Prostate gland (tissue), 2 donors: Measurements from ENCODE around the gene AKR1A1. TPM values are rescaled to one million over a fixed set of nuclear protein-coding genes. Genes with fewer than 3 reads are reported as not detected.
"Not testable (repeated sequence)": the region's sequence is repeated elsewhere in the genome, so short reads cannot be mapped to it uniquely, and the experiment has no call there.

Experiments
- DNase-seq: peaks from one replicate; pipeline ENCODE4 v3.0.0-alpha.2; 2019; ENCODE audit warnings: low spot score
- H3K27ac ChIP-seq, 2 donors: fragments of 200-600 bp; sonication (generic); 2 replicates each; pipeline ENCODE4 v1.5.1; 2017 to 2019
- H3K27me3 ChIP-seq: fragments of 200-600 bp; sonication (generic); replicated peaks from 2 replicates; pipeline ENCODE4 v1.5.1; 2019; ENCODE audit not compliant: insufficient read depth
- H3K36me3 ChIP-seq, 2 donors: fragments of 200-600 bp; sonication (generic); 1 replicate in 1 of 2; 2 replicates in 1 of 2; pipeline versions ENCODE4 v1.5.1 to v1.8.1; 2017 to 2019
- H3K4me1 ChIP-seq: fragments of 200-600 bp; sonication (generic); replicated peaks from 2 replicates; pipeline ENCODE4 v1.5.1; 2019
- H3K4me3 ChIP-seq, 2 donors: fragments of 200-600 bp; sonication (generic); 2 replicates each; pipeline ENCODE4 v1.5.1; 2017 to 2019
- H3K9me3 ChIP-seq: fragments of 200-600 bp; sonication (generic); 2 replicates; pipeline ENCODE4 v1.5.1; 2017
- CTCF ChIP-seq, 4 experiments: fragments of 200-600 bp in 2 of 4; fragments of 450-650 bp in 2 of 4; sonication (generic) in 2 of 4; IDR thresholded peaks; 1 replicate in 3 of 4; 2 replicates in 1 of 4; pipeline ENCODE4 v1.5.1; 2016 to 2019; ENCODE audit warnings: antibody characterized with exemption in 4 of 4, mild to moderate bottlenecking in 2 of 4, moderate library complexity in 2 of 4
- POLR2A ChIP-seq: fragments of 450-650 bp; IDR thresholded peaks from one replicate; pipeline ENCODE4 v1.6.1; 2016; ENCODE audit warnings: antibody characterized with exemption, mild to moderate bottlenecking
- POLR2AphosphoS5 ChIP-seq: sonication (generic); formaldehyde crosslinking; IDR thresholded peaks from one replicate; pipeline ENCODE4 v1.6.1; 2017; ENCODE audit warnings: antibody characterized with exemption
- WGBS: methylation state at CpG from one replicate; pipeline ENCODE4 v1.1.5; 2018; 5-methylcytosine and 5-hydroxymethylcytosine counted together
- intact Hi-C: fragments of 100-400 bp; cut with DNase I; formaldehyde crosslinking; loops from one replicate; pipeline ENCODE4 v1.14.2; 2022
- total RNA-seq, 2 donors: library from RNA; depleted of rRNA; stranded (reverse); fragments of >200 nt; gene quantifications; one replicate each; pipeline ENCODE4 v1.1.0, GENCODE V29; 2016

AKR1A1 gene
- total RNA-seq, 2 donors from 2014 or later: 49.7 to 132 TPM

GRCh38 chr1:45586769-45587168 is 36.1 kb downstream of the AKR1A1 start:
- intact Hi-C loops: no loop called here
- no peak overlapping the region for H3K27ac ChIP-seq
- H3K36me3 ChIP-seq: no peaks in the 10 kb centered on the region
- no peaks in the 10 kb centered on the region for H3K27me3 ChIP-seq
- DNase-seq: no peak
- no peaks in the 10 kb centered on the region for H3K9me3 ChIP-seq
- peaks cover 10% of the 10 kb centered on the region for H3K4me1 ChIP-seq
- 70% methylated on average over 4 of the region's 4 CpGs for WGBS
- TF ChIP-seq POLR2A (no peak), POLR2AphosphoS5 (no peak), CTCF (IDR thresholded peaks at IDR 0.05) (no peak)
- H3K4me3 ChIP-seq: no peak overlapping the region

- intact Hi-C loops: no loop called here
Measured at GRCh38 chr1:45589861-45590260, 39.2 kb downstream of the AKR1A1 start.

GRCh38 chr1:45594412-45594811 is 43.8 kb downstream of the AKR1A1 start:
- WGBS: 87% methylated on average over 4 of the region's 4 CpGs
- no peak overlapping the region for H3K27ac ChIP-seq
- H3K4me3 ChIP-seq: no peak overlapping the region
- no peaks in the 10 kb centered on the region for H3K36me3 ChIP-seq
- H3K9me3 ChIP-seq: no peaks in the 10 kb centered on the region
- no peaks in the 10 kb centered on the region for H3K27me3 ChIP-seq
- TF ChIP-seq POLR2AphosphoS5 (no peak), POLR2A (no peak), CTCF (IDR thresholded peaks at IDR 0.05) (no peak)
- H3K4me1 ChIP-seq: no peaks in the 10 kb centered on the region
- intact Hi-C loops: no loop called here
- DNase-seq: no peak

More at GRCh38 chr1:45589861-45590260, 39.2 kb downstream of the AKR1A1 start:
- Histone ChIP-seq H3K27me3 (no peaks in the 10 kb centered on the region), H3K9me3 (no peaks in the 10 kb centered on the region), H3K36me3 (no peaks in the 10 kb centered on the region), H3K27ac (no peak overlapping the region), H3K4me3 (no peak overlapping the region), H3K4me1 (peaks cover 10% of the 10 kb centered on the region)
- 36% methylated on average over 1 of the region's 1 CpG for WGBS
- no peak for TF ChIP-seq POLR2A
- no peak for TF ChIP-seq POLR2AphosphoS5
- no peak for TF ChIP-seq CTCF (IDR thresholded peaks at IDR 0.05)
- DNase-seq: no peak

- H3K9me3 ChIP-seq, H3K27ac ChIP-seq, H3K36me3 ChIP-seq, H3K4me1 ChIP-seq, DNase-seq, H3K27me3 ChIP-seq, H3K4me3 ChIP-seq, intact Hi-C loops: not testable (repeated sequence)
- WGBS: 97% methylated on average over 8 of the region's 8 CpGs
Measured at GRCh38 chr1:45596765-45597164, 46.1 kb downstream of the AKR1A1 start.

GRCh38 chr1:45604239-45604638 is 53.6 kb downstream of the AKR1A1 start:
- H3K9me3 ChIP-seq: no peaks in the 10 kb centered on the region
- no peaks in the 10 kb centered on the region for H3K4me1 ChIP-seq
- intact Hi-C loops: no loop called here
- no peaks in the 10 kb centered on the region for H3K27me3 ChIP-seq
- no peak for DNase-seq
- TF ChIP-seq POLR2AphosphoS5 (no peak), CTCF (IDR thresholded peaks at IDR 0.05) (no peak), POLR2A (no peak)
- 96% methylated on average over 2 of the region's 2 CpGs for WGBS
- H3K27ac ChIP-seq: no peak overlapping the region
- H3K4me3 ChIP-seq: no peak overlapping the region
- no peaks in the 10 kb centered on the region for H3K36me3 ChIP-seq
